AG04449 (cell line): Measurements from ENCODE around the gene RILPL2.

Experiments used
- CTCF ChIA-PET: fragments of 350-600 bp; formaldehyde crosslinking; extraction: SDS; loops from one replicate; lab custom pipeline; 2021; ENCODE audit warnings: antibody characterized with exemption; lab: Yijun Ruan, JAX
- POLR2A ChIA-PET: fragments of 400-600, 350-600 bp; formaldehyde crosslinking; extraction: SDS; loops from one replicate; lab custom pipeline; 2020; ENCODE audit warnings: antibody characterized with exemption, inconsistent platforms; lab: Yijun Ruan, JAX
- DNase-seq: peaks from one replicate; pipeline ENCODE4 v3.0.0-alpha.2; 2010; ENCODE audit warnings: low read depth, low spot score
- H3K4me3 ChIP-seq: 2 replicates; pipeline ENCODE4 v1.5.1; 2011; ENCODE audit warnings: low read depth, mild to moderate bottlenecking, control low read depth, low read length
- TF ChIP-seq, protein P1 (sequence below): IDR thresholded peaks from one replicate; pipeline ENCODE4 v1.5.1; 2011; ENCODE audit warnings: mild to moderate bottlenecking, moderate library complexity, low read length, control low read depth, inconsistent platforms; ENCODE audit not compliant: insufficient read depth; ENCODE audit errors: missing control alignments

The RILPL2 gene

DNA sequence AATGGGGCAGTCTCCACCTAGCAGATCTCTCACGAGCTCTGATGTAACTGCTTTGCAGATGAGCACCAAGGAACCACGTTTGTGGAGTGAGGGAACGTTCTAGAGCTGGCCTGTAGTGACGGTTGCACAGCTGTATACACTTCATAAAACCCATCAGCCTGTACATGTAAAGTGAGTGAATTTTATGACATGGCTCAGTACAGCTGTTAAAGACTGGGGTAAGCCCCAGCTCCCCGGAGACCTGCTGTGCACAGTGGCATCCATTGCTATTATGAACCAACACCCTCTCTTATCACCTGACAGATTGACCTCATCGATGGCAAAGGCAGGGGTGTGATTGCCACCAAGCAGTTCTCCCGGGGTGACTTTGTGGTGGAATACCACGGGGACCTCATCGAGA lies 31.9 kb downstream of the RILPL2 start:
- ChIA-PET CTCF (interaction anchor here (0.8 to 1.6 kb wide), 3 partner anchors 9 to 46 kb away, joined by 3 read pairs; no protein-coding TSS in a partner anchor), POLR2A (interaction anchor here (0.8 to 1.1 kb wide), 2 partner anchors 21 to 187 kb away, joined by 3 to 4 read pairs; partner anchors contain the start of gene KMT5A)
- DNase-seq: no peak
- TF ChIP-seq, protein P1, sequence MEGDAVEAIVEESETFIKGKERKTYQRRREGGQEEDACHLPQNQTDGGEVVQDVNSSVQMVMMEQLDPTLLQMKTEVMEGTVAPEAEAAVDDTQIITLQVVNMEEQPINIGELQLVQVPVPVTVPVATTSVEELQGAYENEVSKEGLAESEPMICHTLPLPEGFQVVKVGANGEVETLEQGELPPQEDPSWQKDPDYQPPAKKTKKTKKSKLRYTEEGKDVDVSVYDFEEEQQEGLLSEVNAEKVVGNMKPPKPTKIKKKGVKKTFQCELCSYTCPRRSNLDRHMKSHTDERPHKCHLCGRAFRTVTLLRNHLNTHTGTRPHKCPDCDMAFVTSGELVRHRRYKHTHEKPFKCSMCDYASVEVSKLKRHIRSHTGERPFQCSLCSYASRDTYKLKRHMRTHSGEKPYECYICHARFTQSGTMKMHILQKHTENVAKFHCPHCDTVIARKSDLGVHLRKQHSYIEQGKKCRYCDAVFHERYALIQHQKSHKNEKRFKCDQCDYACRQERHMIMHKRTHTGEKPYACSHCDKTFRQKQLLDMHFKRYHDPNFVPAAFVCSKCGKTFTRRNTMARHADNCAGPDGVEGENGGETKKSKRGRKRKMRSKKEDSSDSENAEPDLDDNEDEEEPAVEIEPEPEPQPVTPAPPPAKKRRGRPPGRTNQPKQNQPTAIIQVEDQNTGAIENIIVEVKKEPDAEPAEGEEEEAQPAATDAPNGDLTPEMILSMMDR: no peak
- H3K4me3 ChIP-seq: no peak overlapping the region

GRCh38 chr12:123401753-123402683 lies 34.5 kb downstream of the RILPL2 start:
- H3K4me3 ChIP-seq: no peak overlapping the region
- ChIA-PET CTCF (no interaction called here), POLR2A (no interaction called here)
- DNase-seq: no peak
- TF ChIP-seq, protein P1: no peak

DNA sequence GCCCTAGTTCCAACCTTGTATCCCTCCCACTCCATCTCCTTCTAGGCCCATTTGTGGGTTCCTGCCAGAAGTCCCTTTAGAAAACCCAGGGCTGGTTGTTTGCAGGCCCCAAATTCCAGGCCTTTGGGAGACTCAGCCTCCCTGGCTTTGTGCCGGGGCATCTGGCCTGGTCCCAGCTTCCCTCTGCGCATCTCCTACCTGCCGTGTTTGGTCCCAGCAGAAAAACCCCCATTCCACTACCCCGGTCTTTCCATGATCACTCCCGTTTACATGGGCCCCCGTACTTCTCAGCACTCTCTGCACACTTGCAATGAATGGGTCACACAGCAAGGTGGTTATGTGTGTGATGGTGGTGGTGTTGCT lies 37.2 kb downstream of the RILPL2 start:
- ChIA-PET CTCF (no interaction called here), POLR2A (interaction anchor here (0.6 kb wide), 1 partner anchor 33 kb away, joined by 4 read pairs; no protein-coding TSS in a partner anchor)
- H3K4me3 ChIP-seq: no peak overlapping the region
- TF ChIP-seq, protein P1: no peak
- no peak for DNase-seq

DNA sequence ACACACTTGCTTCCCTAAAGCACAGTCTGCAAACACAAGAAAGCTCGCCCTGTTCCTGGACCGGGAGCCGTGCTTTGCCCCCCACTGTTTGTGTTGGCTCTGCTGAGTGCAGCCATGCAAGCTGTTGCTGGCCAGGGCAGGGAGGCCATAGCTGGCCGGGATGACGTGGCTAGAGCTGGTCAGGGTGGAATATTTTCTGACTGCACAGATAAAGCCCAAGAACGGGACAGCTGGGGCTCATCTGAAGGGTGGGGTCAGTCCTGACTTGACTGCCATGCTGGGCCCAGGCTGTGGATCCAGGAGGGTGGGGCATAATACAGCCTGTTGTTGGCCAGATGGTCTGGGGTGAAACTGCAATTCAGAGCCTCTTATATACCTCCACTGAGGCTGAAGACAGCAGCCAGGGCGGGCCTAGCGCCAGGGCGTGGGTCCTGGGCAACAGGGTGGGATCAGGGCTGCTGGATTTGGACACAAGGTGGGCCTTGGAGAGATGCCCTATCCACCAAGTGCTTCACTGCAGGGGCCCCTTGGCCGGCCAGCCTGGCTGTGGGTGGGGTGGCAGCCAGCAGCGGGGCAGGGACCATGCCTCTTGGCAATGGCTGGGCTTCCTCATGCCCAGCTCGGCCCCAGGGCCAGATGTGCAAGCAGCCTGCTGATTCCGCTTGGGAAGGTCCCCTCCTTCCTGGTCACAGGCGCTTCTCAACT lies 37.8 kb downstream of the RILPL2 start:
- no peak for DNase-seq
- CTCF ChIA-PET: no interaction called here
- H3K4me3 ChIP-seq: no peak overlapping the region
- TF ChIP-seq, protein P1: no peak
- POLR2A ChIA-PET: interaction anchor here (0.6 kb wide), 1 partner anchor 34 kb away, joined by 4 read pairs; no protein-coding TSS in a partner anchor

GRCh38 chr12:123398177-123398549 lies 38.3 kb downstream of the RILPL2 start:
- CTCF ChIA-PET: interaction anchor here (0.8 kb wide), 1 partner anchor 10 kb away, joined by 4 read pairs; no protein-coding TSS in a partner anchor
- TF ChIP-seq, protein P1: no peak
- no peak for DNase-seq
- POLR2A ChIA-PET: no interaction called here
- H3K4me3 ChIP-seq: no peak overlapping the region

DNA sequence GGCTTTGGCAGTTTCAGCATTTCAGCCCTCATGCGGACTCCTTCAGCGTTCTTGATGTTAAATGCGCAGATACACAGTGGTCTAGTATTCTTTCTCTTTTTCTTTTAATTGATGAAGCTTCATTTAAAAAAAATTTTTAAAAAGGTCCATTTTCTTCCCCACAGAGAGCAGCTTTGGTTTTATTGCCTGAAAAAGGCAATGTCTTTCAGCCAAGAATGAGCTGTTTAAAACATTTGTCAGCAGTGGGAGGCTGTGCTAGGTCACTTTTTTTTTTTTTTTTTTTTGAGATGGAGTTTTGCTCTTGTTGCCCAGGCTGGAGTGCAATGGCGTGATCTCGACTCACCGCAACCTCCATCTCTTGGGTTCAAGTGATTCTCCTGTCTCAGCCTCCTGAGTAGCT lies 39.1 kb downstream of the RILPL2 start:
- ChIA-PET POLR2A (no interaction called here), CTCF (interaction anchor here (0.8 kb wide), 1 partner anchor 9 kb away, joined by 4 read pairs; no protein-coding TSS in a partner anchor)
- DNase-seq: no peak
- TF ChIP-seq, protein P1: no peak
- H3K4me3 ChIP-seq: no peak overlapping the region
